Prostate gland (tissue), 2 donors: ENCODE results near the gene INPP5D.

ENCODE experiments used
- CTCF ChIP-seq, 4 experiments: fragments of 200-600 bp in 2 of 4; fragments of 450-650 bp in 2 of 4; sonication (generic) in 2 of 4; IDR thresholded peaks; 1 replicate in 3 of 4; 2 replicates in 1 of 4; pipeline ENCODE4 v1.5.1; 2016 to 2019; ENCODE audit warnings: antibody characterized with exemption in 4 of 4, mild to moderate bottlenecking in 2 of 4, moderate library complexity in 2 of 4
- POLR2A ChIP-seq: fragments of 450-650 bp; IDR thresholded peaks from one replicate; pipeline ENCODE4 v1.6.1; 2016; ENCODE audit warnings: antibody characterized with exemption, mild to moderate bottlenecking
- POLR2AphosphoS5 ChIP-seq: sonication (generic); formaldehyde crosslinking; IDR thresholded peaks from one replicate; pipeline ENCODE4 v1.6.1; 2017; ENCODE audit warnings: antibody characterized with exemption

- TF ChIP-seq POLR2AphosphoS5 (no peak), CTCF (IDR thresholded peaks at IDR 0.05) (no peak), POLR2A (no peak)
Observed at GRCh38 chr2:233115121-233115520, 55.0 kb downstream of the INPP5D start.
